HEK293 (cell line): ENCODE data around the gene LTBP1.

Experiments
- BCL11A ChIP-seq: fragments of 450-650 bp; formaldehyde crosslinking; IDR thresholded peaks from 2 replicates; pipeline ENCODE4 v1.5.1; 2016; ENCODE audit warnings: low read depth, missing biosample characterization, missing genetic modification characterization
- GLIS1 ChIP-seq: fragments of 450-650 bp; formaldehyde crosslinking; IDR thresholded peaks from 2 replicates; pipeline ENCODE4 v1.5.1; 2016; ENCODE audit warnings: missing biosample characterization, missing genetic modification characterization
- ZNF114 ChIP-seq: fragments of 450-650 bp; formaldehyde crosslinking; IDR thresholded peaks from 2 replicates; pipeline ENCODE4 v1.5.0; 2017; ENCODE audit warnings: missing biosample characterization, missing genetic modification characterization
- ZNF146 ChIP-seq: fragments of 450-650 bp; formaldehyde crosslinking; IDR thresholded peaks from 2 replicates; pipeline ENCODE4 v1.5.1; 2016; ENCODE audit warnings: missing biosample characterization, missing genetic modification characterization
- TF ChIP-seq, protein P1 (sequence below): fragments of 450-650 bp; formaldehyde crosslinking; IDR thresholded peaks from 2 replicates; pipeline ENCODE4 v1.5.1; 2016; ENCODE audit warnings: missing biosample characterization, missing genetic modification characterization
- TF ChIP-seq, protein P2 (sequence below): fragments of 450-650 bp; formaldehyde crosslinking; IDR thresholded peaks from 2 replicates; pipeline ENCODE4 v1.5.1; 2016; ENCODE audit warnings: missing biosample characterization, missing genetic modification characterization

- TF ChIP-seq ZNF146 (no peak), BCL11A (tag by site-specific recombination) (no peak), GLIS1 (no peak), ZNF114 (tag by site-specific recombination) (no peak)
- TF ChIP-seq, protein P1, sequence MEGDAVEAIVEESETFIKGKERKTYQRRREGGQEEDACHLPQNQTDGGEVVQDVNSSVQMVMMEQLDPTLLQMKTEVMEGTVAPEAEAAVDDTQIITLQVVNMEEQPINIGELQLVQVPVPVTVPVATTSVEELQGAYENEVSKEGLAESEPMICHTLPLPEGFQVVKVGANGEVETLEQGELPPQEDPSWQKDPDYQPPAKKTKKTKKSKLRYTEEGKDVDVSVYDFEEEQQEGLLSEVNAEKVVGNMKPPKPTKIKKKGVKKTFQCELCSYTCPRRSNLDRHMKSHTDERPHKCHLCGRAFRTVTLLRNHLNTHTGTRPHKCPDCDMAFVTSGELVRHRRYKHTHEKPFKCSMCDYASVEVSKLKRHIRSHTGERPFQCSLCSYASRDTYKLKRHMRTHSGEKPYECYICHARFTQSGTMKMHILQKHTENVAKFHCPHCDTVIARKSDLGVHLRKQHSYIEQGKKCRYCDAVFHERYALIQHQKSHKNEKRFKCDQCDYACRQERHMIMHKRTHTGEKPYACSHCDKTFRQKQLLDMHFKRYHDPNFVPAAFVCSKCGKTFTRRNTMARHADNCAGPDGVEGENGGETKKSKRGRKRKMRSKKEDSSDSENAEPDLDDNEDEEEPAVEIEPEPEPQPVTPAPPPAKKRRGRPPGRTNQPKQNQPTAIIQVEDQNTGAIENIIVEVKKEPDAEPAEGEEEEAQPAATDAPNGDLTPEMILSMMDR (tag by site-specific recombination), result no peak
- TF ChIP-seq, protein P2, sequence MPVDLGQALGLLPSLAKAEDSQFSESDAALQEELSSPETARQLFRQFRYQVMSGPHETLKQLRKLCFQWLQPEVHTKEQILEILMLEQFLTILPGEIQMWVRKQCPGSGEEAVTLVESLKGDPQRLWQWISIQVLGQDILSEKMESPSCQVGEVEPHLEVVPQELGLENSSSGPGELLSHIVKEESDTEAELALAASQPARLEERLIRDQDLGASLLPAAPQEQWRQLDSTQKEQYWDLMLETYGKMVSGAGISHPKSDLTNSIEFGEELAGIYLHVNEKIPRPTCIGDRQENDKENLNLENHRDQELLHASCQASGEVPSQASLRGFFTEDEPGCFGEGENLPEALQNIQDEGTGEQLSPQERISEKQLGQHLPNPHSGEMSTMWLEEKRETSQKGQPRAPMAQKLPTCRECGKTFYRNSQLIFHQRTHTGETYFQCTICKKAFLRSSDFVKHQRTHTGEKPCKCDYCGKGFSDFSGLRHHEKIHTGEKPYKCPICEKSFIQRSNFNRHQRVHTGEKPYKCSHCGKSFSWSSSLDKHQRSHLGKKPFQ (tag by site-specific recombination), result no peak
Measured at GRCh38 chr2:33333433-33333832, 386.7 kb downstream of the LTBP1 start.
